ENCODE measurements around the gene INCA1. TPM values are rescaled to one million over a fixed set of nuclear protein-coding genes. Genes with fewer than 3 reads are reported as not detected.

The INCA1 gene, protein sequence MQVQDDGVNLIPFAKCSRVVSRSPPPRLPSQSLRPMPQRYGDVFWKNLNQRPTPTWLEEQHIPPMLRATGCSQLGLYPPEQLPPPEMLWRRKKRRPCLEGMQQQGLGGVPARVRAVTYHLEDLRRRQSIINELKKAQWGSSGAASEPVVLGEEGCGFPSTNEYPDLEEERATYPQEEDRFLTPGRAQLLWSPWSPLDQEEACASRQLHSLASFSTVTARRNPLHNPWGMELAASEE
- total RNA-seq, result 0.21 TPM in 1 of 2 replicates, not detected in the other

DNA sequence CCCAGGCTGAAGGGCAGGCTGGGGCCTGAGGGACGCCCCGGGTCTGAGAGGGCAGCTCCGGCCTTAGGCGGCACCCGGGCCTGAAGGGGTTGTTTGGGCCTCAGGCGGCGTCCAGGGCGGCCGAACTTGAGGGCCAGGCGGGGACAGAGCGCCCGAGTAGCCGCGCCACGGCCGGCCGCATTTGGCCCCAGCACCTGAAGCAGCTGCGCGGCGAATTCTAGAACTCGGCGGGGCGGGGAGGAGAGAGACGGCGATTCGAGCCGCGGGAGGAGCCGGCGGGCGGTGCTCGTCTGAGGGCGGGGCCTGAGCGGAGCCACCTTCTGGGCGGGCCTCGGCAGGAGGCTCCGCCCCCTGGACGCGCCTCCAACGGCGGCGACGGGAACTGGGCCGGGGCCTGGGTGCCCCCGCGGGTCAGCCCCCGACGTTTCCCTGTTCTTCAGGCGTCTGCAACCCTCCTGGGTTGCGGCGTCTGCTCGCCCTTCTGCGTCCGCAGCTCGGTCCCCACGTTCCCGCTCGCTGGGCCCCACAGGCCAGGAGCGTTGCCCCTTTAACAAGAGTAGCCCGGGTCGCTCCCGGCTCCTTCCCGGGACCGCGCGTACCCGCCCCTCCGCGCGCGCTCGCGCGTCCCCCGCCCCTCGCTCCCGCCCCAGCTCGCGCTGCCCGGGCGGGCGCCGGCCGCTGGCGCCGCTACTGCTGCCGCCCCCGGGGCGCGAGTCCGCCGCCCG, at the start of gene INCA1, which contains the start of gene KIF1C:
INCA1 (minus strand) TSS at position 221 of the 725 bp plus-strand sequence. CDS start 3,085 bp downstream, outside the sequence.
KIF1C (plus strand) TSS at position 649 of the 725 bp plus-strand sequence. CDS start 2,297 bp downstream, outside the sequence.

DNA sequence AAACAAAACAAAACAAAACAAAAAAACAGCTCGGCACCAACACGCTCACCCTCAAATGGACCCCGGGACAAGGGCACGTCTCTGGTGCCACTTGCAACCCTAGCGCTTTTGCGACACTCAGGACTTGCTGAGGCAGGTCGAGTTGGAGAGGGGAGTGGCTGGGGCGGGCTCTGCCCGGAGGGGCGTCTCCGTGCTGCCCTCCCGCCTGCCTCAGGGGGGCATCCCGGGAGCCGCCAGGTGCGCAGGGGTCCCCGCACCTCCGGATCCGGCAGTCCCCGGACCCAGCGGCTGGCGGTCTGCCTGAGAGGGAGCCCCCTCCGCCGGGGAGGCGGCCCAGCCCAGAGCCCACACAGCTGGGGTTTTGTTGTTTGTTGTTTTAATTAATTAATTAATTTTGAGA, 38.0 kb upstream of the INCA1 start, which contains the start of gene SLC52A1:
SLC52A1 (minus strand) TSS at position 112 of the 400 bp plus-strand sequence. CDS start 820 bp downstream, outside the sequence.

DNA sequence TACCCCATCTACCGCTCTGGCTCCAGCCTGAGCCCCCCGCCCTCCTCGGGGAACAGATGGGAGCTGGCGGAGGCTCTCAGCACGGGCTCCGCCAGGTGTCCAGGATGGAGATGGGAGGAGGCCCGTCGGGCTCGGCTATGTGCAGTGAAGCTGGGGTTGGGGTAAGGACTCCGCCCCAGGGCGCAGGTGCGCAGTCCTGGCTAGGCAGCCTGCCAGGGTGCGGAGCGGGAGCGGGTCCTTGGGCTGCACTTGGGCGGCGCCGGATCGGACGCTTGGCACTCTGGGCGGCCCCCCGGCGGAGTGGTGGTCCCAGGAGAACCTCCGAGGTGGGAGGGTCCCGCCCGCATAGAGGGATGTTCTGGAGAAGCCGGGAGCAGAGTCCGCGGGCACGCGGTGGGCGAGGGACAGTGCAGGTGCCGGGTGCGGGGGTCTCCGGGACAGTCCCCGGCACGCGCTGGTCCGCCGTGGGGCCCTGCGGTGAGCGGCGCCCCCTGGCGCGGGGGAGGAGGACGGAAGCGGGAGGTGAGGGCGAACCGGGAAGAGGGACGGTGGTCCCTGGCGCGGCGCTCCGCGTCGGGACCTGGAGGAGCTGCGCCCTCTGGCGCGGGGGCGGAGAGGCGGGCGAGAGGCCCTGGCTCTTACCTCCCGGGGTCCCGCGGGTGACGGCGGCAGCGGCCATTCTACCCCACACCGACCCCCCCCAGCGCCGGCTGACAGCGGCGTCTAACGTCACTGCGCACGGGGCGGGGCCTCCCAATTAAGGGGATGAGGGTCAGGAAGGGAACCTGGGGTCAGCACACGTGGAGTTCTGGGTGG, 10.2 kb downstream of the INCA1 start, which contains the start of gene CAMTA2:
CAMTA2 (minus strand) TSS at position 725 of the 816 bp plus-strand sequence. CDS start 1,453 bp downstream, outside the sequence.

DNA sequence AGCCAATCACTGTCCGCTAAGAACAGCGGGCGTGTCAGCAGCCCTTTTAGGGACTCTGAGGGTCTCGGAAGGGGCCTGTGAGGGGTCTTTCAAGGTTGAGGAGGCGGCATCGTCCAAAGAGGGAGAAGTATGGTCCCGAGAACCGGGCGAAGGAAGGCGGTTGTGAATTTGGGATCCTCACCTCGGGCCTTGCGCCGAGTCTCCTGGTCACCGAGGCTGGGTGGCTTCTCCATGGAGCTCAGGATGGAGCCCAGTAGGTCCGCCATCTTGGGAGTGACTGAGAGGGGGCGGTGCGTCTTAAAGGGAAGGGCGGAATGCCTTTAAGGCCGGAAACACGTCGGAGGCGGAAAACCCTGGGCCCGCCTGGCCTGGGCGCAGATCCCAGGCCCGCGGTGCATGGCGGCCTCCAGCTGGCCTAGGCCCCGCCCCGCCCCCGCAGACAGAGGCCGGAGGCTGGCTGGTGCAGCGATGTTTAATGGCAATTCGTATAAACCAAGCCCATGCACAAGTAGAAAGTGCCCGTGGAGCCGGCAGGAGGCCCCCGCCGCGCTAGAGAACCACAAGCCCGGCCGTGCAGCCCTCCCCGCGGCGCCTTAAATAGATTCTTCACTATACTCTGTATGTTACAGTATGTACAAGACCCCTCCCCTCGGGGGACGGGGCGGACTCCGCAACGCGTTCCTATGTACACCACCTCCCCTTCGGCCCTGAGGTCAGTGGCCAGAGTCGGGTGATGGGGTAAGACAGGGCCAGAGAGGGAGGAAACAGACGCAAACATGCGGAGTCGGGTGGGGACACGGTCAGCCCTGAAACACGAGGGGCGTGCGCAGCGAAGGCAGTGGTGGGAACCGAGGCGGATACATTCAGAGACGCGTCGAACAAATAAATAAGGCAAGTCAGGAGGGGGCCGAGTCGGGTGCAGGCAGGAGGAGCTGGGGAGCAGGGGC, 29.5 kb downstream of the INCA1 start, which contains the start of gene SPAG7:
SPAG7 (minus strand) TSS at position 279 of the 947 bp plus-strand sequence; CDS start at position 266, 13 bp downstream.

DNA sequence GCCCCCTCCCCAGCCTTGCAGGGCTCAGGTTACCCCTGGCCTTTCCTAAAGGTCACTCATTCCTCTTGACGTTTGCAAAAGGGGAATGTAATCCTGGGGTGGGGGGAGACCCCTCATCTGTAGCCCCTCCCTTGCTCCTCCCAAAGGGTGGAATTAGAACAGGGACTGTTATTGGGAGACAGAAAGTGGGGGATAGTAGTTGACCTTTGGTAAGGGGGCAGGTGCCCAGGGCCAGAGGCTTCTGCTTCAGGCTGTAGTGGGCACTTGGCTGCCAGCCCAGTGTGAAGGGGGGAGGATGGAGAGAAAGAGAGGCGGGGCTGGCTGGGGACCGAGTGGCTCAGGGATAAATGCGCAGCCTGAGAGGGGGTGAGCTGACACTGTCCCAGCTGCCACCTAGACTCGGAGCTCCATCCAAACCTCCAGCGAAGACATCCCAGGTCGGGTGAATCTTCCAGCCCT, 46.5 kb downstream of the INCA1 start, which contains the start of gene ENO3:
ENO3 (plus strand) TSS at position 374 of the 459 bp plus-strand sequence. CDS start 711 bp downstream, outside the sequence.

DNA sequence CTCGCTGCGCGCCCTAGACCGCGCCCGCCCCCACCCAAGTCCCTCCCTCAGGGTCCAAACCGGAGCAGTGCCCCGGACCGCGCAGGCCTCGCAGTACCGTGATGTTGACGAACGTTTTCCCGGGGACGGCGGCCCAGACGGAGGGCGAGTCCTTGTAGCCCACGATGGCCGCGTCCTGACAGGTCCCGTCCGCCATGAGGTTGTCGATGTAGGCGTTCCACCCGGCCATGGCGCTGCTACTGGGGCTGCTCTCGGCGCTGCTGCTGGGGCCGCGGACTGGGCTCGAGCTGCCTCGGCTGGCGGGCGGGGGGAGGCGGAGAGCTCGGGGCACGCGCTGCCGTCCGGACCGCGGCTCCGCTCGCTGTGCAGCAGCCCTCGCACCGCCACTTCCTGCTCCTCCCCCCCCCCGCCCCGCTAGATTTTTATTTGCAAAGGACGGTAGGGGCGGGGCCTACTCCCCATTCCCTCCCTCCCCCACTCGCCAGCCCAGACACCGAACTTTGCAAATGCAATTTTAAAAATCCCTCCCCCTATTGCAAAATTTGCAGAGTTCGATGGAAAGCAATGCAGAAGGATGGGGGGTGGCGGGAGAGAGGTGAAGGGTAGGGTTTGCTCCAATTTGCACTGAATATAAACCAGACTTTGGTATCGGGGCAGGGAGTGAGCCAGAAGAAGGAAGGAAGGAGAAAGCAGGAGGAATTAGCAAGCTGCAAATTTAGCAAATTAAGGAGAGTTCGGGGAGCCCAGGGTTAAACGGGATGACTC, 49.0 kb downstream of the INCA1 start, which contains the start of gene PFN1:
PFN1 (minus strand) TSS at position 365 of the 765 bp plus-strand sequence; CDS start at position 229, 136 bp downstream.

DNA sequence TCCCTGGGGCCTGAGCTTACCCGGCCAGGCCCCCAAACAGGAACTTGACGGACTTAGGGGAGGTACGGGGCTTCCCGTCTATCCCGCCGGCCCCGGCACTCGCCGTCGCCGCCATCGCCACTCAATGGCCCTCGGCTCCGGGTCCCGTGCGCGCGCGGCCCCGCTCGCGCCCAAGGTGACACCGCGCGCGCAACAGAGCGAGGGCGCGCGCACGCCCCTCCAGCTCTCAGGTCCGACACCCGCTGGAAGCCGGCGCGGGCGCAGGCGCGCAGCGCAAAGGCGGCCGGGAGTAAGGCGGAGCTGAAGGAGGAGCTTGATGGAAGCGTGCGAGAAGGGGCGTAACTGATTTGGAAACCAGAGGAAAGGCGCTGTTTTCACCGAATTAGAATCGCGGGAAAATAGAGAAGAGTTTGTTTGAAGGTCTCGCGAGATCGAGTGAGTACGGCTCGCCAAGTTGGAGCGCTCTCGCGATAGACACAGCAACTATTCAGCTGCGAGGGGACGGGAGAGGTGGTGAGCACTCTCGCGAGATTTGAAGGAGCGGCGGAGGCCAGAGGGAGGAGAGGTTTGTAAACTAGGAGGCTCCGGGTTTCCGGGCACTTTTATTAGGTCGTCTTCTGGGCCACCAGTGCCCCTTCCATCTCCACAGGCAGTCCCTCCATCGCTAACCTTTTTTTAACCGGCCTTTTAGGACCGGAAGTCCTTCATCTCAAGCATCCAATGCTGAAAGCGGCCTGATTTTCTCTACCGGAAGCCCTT, 57.3 kb downstream of the INCA1 start, which contains the start of the genes RNF167 and SLC25A11:
RNF167 (plus strand) TSS at position 473 of the 759 bp plus-strand sequence. CDS start 642 bp downstream, outside the sequence.
SLC25A11 (minus strand) TSS at position 251 of the 759 bp plus-strand sequence; CDS start at position 115, 136 bp downstream.

Other genes with a start within 250 kb of the INCA1 start
- gene TM4SF5, start 225.6 kb downstream of the INCA1 start, total RNA-seq, result not detected in 2 replicates
- 0.72 and 1.1 TPM in 2 replicates for gene VMO1, start 211.2 kb downstream of the INCA1 start, total RNA-seq
- gene GLTPD2, start 208.6 kb downstream of the INCA1 start, total RNA-seq, result not detected in 2 replicates
- 121 and 163 TPM in 2 replicates for gene PSMB6, start 201.4 kb downstream of the INCA1 start, total RNA-seq
- 15.3 and 25.8 TPM in 2 replicates for gene PLD2, start 190.4 kb downstream of the INCA1 start, total RNA-seq
- 55.7 and 77.2 TPM in 2 replicates for gene MINK1, start 164.2 kb downstream of the INCA1 start, total RNA-seq
- 1.7 and 2.9 TPM in 2 replicates for gene C17orf107, start 98.0 kb downstream of the INCA1 start, total RNA-seq
- 0.24 and 0.64 TPM in 2 replicates for gene CHRNE, start 94.4 kb downstream of the INCA1 start, total RNA-seq
- not detected in 2 replicates for gene GP1BA, start 65.2 kb downstream of the INCA1 start, total RNA-seq
- gene SLC25A11, start 57.5 kb downstream of the INCA1 start, total RNA-seq, result 65.4 and 88.4 TPM in 2 replicates
- gene RNF167, start 57.3 kb downstream of the INCA1 start, total RNA-seq, result 24.5 and 26.0 TPM in 2 replicates
- 382 and 601 TPM in 2 replicates for gene PFN1, start 49.0 kb downstream of the INCA1 start, total RNA-seq
- 1.5 and 3.9 TPM in 2 replicates for gene ENO3, start 46.4 kb downstream of the INCA1 start, total RNA-seq
- gene SPAG7, start 29.7 kb downstream of the INCA1 start, total RNA-seq, result 34.7 and 38.2 TPM in 2 replicates
- gene CAMTA2, start 9.8 kb downstream of the INCA1 start, total RNA-seq, result 4.5 and 5.3 TPM in 2 replicates
- 103 and 111 TPM in 2 replicates for gene KIF1C, start 428 bp upstream of the INCA1 start, total RNA-seq
- gene SLC52A1, start 37.9 kb upstream of the INCA1 start, total RNA-seq, result 0.48 and 1.7 TPM in 2 replicates
- gene ZFP3, start 80.9 kb upstream of the INCA1 start, total RNA-seq, result 0.43 and 0.48 TPM in 2 replicates
- 5.3 and 5.5 TPM in 2 replicates for gene ZNF232, start 114.4 kb upstream of the INCA1 start, total RNA-seq
- gene USP6, start 118.5 kb upstream of the INCA1 start, total RNA-seq, result not detected in 2 replicates
- gene ZNF594, start 194.3 kb upstream of the INCA1 start, total RNA-seq, result 2.3 and 4.6 TPM in 2 replicates
- gene SCIMP, start 237.3 kb upstream of the INCA1 start, total RNA-seq, result under 0.01 TPM in 1 of 2 replicates, not detected in the other